K562 (cell line): Measurements from ENCODE around the gene NUDT1. TPM values are rescaled to one million over a fixed set of nuclear protein-coding genes. Genes with fewer than 3 reads are reported as not detected.
A peak's percentile ranks its signal among the peaks of the same experiment; 100 is the strongest.

Experiments
- ATAC-seq: fragments of 200-7000 bp; cut with Tn5 transposase; 3 replicates; pipeline ENCODE4 v1.9.1; 2020; ENCODE audit warnings: moderate library complexity
- BruUV-seq: library from RNA; stranded (reverse); fragments of 400-500 nt; replicated peaks from 2 replicates; lab custom pipeline; 2021; lab: Mats Ljungman, UMichigan
- CTCF ChIA-PET: fragments of 300-600 bp; formaldehyde crosslinking; extraction: SDS; loops from one replicate; lab custom pipeline; 2021; ENCODE audit warnings: low intra/inter-chr PET ratio; lab: Yijun Ruan, JAX
- POLR2A ChIA-PET: fragments of 300-600, 350-650 bp; sonication (Branson Sonifier 250); formaldehyde crosslinking; extraction: SDS; loops from one replicate; lab custom pipeline; 2021; ENCODE audit warnings: antibody characterized with exemption, inconsistent platforms; lab: Yijun Ruan, JAX
- DNase-seq, 4 experiments: peaks; one replicate each; pipeline versions ENCODE4 v3.0.0 to v3.0.0-alpha.2; 2011 to 2018; ENCODE audit warnings: low spot score in 3 of 4, mixed read lengths in 3 of 4; ENCODE audit errors: extremely low read depth in 1 of 4
- FAIRE-seq: peaks from 2 replicates; lab custom pipeline; 2011; peaks lifted over from hg19 to GRCh38; lab: Jason Lieb, UNC
- H2AFZ ChIP-seq: 2 replicates; pipeline ENCODE4 v1.6.0; 2011; ENCODE audit warnings: low read depth, low read length, control low read depth, inconsistent platforms
- H3K27ac ChIP-seq: fragments of 200-600 bp; 3 replicates; pipeline ENCODE4 v1.8.0; 2011; ENCODE audit warnings: low read depth, mild to moderate bottlenecking, control low read depth, inconsistent platforms, low read length, moderate library complexity, mixed read lengths; ENCODE audit errors: extremely low read depth
- H3K27me3 ChIP-seq, 2 experiments: fragments of 300-600 bp in 1 of 2; 2 replicates in 1 of 2; 3 replicates in 1 of 2; pipeline versions ENCODE4 v1.6.0 to v1.8.0; 2011; ENCODE audit warnings: inconsistent platforms in 2 of 2, low read length in 2 of 2, mild to moderate bottlenecking in 1 of 2, mixed read lengths in 1 of 2, moderate library complexity in 1 of 2; ENCODE audit not compliant: control insufficient read depth in 2 of 2, insufficient read depth in 2 of 2
- H3K36me3 ChIP-seq: fragments of 300-600 bp; 3 replicates; pipeline ENCODE4 v1.8.0; 2011; ENCODE audit warnings: mild to moderate bottlenecking, low read length, inconsistent platforms; ENCODE audit not compliant: control insufficient read depth, insufficient read depth
- H3K4me1 ChIP-seq, 2 experiments: fragments of 200-600 bp in 1 of 2; replicated peaks in 1 of 2; 2 replicates in 1 of 2; 3 replicates in 1 of 2; pipeline versions ENCODE4 v1.5.1 to v1.8.0; 2011; ENCODE audit warnings: inconsistent platforms in 2 of 2, low read length in 2 of 2, mild to moderate bottlenecking in 1 of 2, mixed read lengths in 1 of 2, moderate library complexity in 1 of 2; ENCODE audit not compliant: control insufficient read depth in 2 of 2, insufficient read depth in 2 of 2
- H3K4me2 ChIP-seq: 2 replicates; pipeline ENCODE4 v1.6.1; 2011; ENCODE audit warnings: low read length, control low read depth, inconsistent platforms, mixed read lengths; ENCODE audit not compliant: insufficient read depth
- H3K4me3 ChIP-seq: fragments of 200-600 bp; sonication (generic), shearing (Covaris generic); 2 replicates; pipeline ENCODE4 v1.5.1; 2016; ENCODE audit warnings: control low read depth, inconsistent platforms
- H3K79me2 ChIP-seq: fragments of 200-600 bp; 3 replicates; pipeline ENCODE4 v1.8.0; 2011; ENCODE audit warnings: low read length, inconsistent platforms; ENCODE audit not compliant: control insufficient read depth, insufficient read depth
- H3K9ac ChIP-seq, 2 experiments: 2 replicates each; pipeline versions ENCODE4 v1.6.0 to v1.6.1; 2011; ENCODE audit warnings: low read depth in 2 of 2, low read length in 2 of 2, control low read depth in 1 of 2, inconsistent platforms in 1 of 2, mild to moderate bottlenecking in 1 of 2, mixed read lengths in 1 of 2; ENCODE audit not compliant: insufficient read depth in 1 of 2
- H3K9me1 ChIP-seq: one replicate; pipeline ENCODE4 v1.6.0; 2011; ENCODE audit warnings: inconsistent platforms, mild to moderate bottlenecking, low read length, moderate library complexity; ENCODE audit not compliant: control insufficient read depth, insufficient read depth
- H3K9me3 ChIP-seq: replicated peaks from 2 replicates; pipeline ENCODE4 v1.5.1; 2011; ENCODE audit warnings: low read depth, low read length, inconsistent platforms; ENCODE audit not compliant: control insufficient read depth, insufficient read depth
- H4K20me1 ChIP-seq: replicated peaks from 2 replicates; pipeline ENCODE4 v1.6.1; 2011; ENCODE audit warnings: low read length, inconsistent platforms, mixed read lengths; ENCODE audit not compliant: control insufficient read depth, insufficient read depth
- BDP1 ChIP-seq: IDR thresholded peaks from 3 replicates; pipeline ENCODE4 v1.6.1; 2011; ENCODE audit not compliant: insufficient read length, insufficient read depth
- BRCA1 ChIP-seq, 2 experiments: fragments of 450-650 bp in 1 of 2; sonication (generic) in 1 of 2; formaldehyde crosslinking in 1 of 2; IDR thresholded peaks; 2 replicates each; pipeline versions ENCODE4 v1.5.0 to v1.6.1; 2017 to 2020; ENCODE audit warnings: mild to moderate bottlenecking in 1 of 2, missing genetic modification reagents in 1 of 2
- CTBP1 ChIP-seq: fragments of 450-650 bp; IDR thresholded peaks from 2 replicates; pipeline ENCODE4 v1.6.1; 2016; ENCODE audit warnings: borderline replicate concordance
- NR2F6 ChIP-seq: fragments of 450-650 bp; formaldehyde crosslinking; IDR thresholded peaks from 2 replicates; pipeline ENCODE4 v1.4.0; 2020; ENCODE audit warnings: mild to moderate bottlenecking
- NR3C1 ChIP-seq: sonication (generic); formaldehyde crosslinking; IDR thresholded peaks from 2 replicates; pipeline ENCODE4 v1.8.1; 2022; ENCODE audit warnings: missing genetic modification reagents
- POU5F1 ChIP-seq: fragments of 150-350 bp; IDR thresholded peaks from 2 replicates; pipeline ENCODE4 v1.6.1; 2014; ENCODE audit warnings: borderline replicate concordance, low read length, low read depth, mild to moderate bottlenecking; ENCODE audit not compliant: partially characterized antibody
- STAT5A ChIP-seq: IDR thresholded peaks from 2 replicates; pipeline ENCODE4 v1.6.1; 2012; ENCODE audit warnings: low read length, inconsistent platforms, borderline replicate concordance
- ZNF140 ChIP-seq: fragments of 250-450 bp; sonication (Bioruptor Pico); IDR thresholded peaks from 2 replicates; pipeline ENCODE4 v1.8.0; 2021; ENCODE audit warnings: moderate library complexity, mild to moderate bottlenecking, inconsistent platforms
- ZNF79 ChIP-seq: fragments of 250-450 bp; sonication (Bioruptor Pico); IDR thresholded peaks from 2 replicates; pipeline ENCODE4 v1.4.0; 2020; ENCODE audit warnings: low read depth, mild to moderate bottlenecking, moderate library complexity
- WGBS: fragments of 100-300 bp; shearing (Covaris generic); methylation state at CpG from one replicate; pipeline ENCODE4 v1.1.6; 2016; ENCODE audit warnings: low coverage, mixed read lengths; ENCODE audit not compliant: insufficient coverage; ENCODE audit errors: missing lambda C conversion rate; 5-methylcytosine and 5-hydroxymethylcytosine counted together
- in situ Hi-C: fragments of 300-500 bp; cut with MboI; formaldehyde crosslinking; loops from 4 replicates; pipeline ENCODE4 v1.15.0; 2018; ENCODE audit warnings: inconsistent platforms, mixed read lengths
- intact Hi-C: fragments of 100-400 bp; cut with micrococcal nuclease; formaldehyde crosslinking; loops from 2 replicates; pipeline ENCODE4 v1.14.2; 2022
- polyA plus RNA-seq, 8 experiments: library from polyadenylated mRNA; depleted of rRNA in 4 of 8; stranded (reverse) in 5 of 8; unstranded in 3 of 8; fragments of >200 nt; fragmentation: Nextera tagmentation in 2 of 8; fragmentation: Illumina TruSeq in 1 of 8; extraction: Ambion mirVana in 2 of 8; extraction: Trizol in 1 of 8; gene quantifications; 2 replicates each; pipeline versions ENCODE4 v1.2.1 to v1.2.3, GENCODE V29; 2011 to 2014; ENCODE audit warnings: inconsistent platforms in 1 of 8, missing spikeins in 1 of 8
- total RNA-seq, 7 experiments: library from RNA; depleted of rRNA in 6 of 7; stranded (reverse); fragments of >200 nt in 6 of 7; fragmentation: Illumina TruSeq in 2 of 7; extraction: Trizol in 2 of 7; gene quantifications; 2 replicates each; pipeline versions ENCODE4 v1.2.1 to v1.2.3, GENCODE V29; 2011 to 2021; ENCODE audit warnings: low replicate concordance in 1 of 7

NUDT1 gene
- total and polyA plus RNA-seq, 9 of the 15 experiments (the other 6 are each of a cell fraction or from before 2014, with no cell fraction given), result 5.3 to 73.3 (median 29.6) TPM

DNA sequence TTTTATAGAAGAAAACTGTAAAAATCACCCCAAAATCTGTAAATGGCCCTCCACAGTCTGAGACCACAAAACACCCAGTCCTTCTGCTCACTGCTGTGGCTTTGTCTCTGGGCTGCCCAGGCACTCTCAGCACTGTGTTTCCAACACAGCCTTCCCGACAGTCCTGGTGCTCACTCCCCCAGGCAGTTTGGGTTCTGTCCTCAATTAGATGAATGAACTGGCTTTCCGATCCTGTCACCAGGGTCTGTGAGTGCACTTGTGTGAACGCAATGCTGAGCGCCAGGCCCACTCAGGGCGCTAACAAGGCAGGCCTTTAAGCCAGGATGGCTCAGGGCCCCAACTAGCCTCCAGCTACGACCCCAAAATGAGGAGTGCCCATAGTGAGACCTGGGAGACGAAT, 12.6 kb upstream of the NUDT1 start:
- no TSS peak for BruUV-seq
- FAIRE-seq, result no peak

DNA sequence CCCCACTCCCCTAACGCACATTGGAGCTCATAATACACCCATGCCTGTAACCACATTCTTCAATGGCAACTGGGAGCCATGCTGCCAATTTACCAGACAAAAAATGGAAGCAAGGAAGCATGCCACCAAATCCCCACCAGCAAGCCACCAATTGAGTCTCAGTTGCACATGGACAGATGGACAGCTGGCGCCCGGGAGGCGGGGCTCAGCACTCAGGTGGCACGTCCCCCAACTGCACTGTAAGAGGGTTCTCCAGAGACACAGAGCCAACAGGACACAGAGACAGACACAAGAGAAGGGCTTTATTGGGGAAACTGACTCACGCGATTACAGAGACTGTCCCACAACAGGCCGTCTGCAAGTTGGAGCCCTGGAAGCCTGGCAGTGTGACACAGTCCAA, 11.8 kb upstream of the NUDT1 start:
- Histone ChIP-seq H3K27me3 (no peaks in the 10 kb centered on the region), H3K79me2 (peaks cover 50% of the 10 kb centered on the region), H3K4me3 (no peak overlapping the region), H3K9me3 (no peaks in the 10 kb centered on the region), H3K9ac (peak overlapping the region in 1 of 2 experiments; percentile 79; a peak in 2 of 4 replicates), H2AFZ (no peak overlapping the region), H3K4me2 (no peak overlapping the region), H3K4me1 (peaks cover 3 to 17% of the 10 kb centered on the region in 2 experiments; a peak in 3 of 5 replicates), H4K20me1 (0 out of 2 replicates have a peak, but pooled peaks cover 2% of the 10 kb centered on the region), H3K27ac (no peak overlapping the region), H3K36me3 (peaks cover 63% of the 10 kb centered on the region; the same call in 2 of the 3 replicates), H3K9me1 (no peaks in the 10 kb centered on the region)
- WGBS, result 90% methylated on average over 8 of the region's 8 CpGs
- TF ChIP-seq CTBP1 (no peak), STAT5A (no peak), NR2F6 (CRISPR knock-in tag) (no peak), ZNF140 (CRISPR knock-in tag) (no peak), ZNF79 (CRISPR knock-in tag) (no peak), NR3C1 (CRISPR knock-in tag) (no peak), POU5F1 (no peak)
- CTCF ChIA-PET, result no interaction called here
- no TSS peak for BruUV-seq
- intact Hi-C loops (no loop called here), in situ Hi-C loops (no loop called here)
- ATAC-seq (no peak), DNase-seq (no peak), FAIRE-seq (no peak)
- POLR2A ChIA-PET, result interaction anchor here (0.6 kb wide), 1 partner anchor 158 kb away, joined by 3 read pairs; no protein-coding TSS in a partner anchor

More for the DNA sequence above, 12.6 kb upstream of the NUDT1 start:
- Histone ChIP-seq H3K4me3 (no peak overlapping the region), H3K9ac (peak overlapping the region in 1 of 2 experiments; percentile 59; a peak in 2 of 4 replicates), H3K36me3 (peaks cover 63% of the 10 kb centered on the region; the same call in 2 of the 3 replicates), H2AFZ (no peak overlapping the region), H3K27ac (no peak overlapping the region), H3K79me2 (peaks cover 48% of the 10 kb centered on the region), H3K4me1 (peaks cover 3 to 17% of the 10 kb centered on the region in 2 experiments; a peak in 3 of 5 replicates), H3K9me1 (no peaks in the 10 kb centered on the region), H4K20me1 (peaks cover 2% of the 10 kb centered on the region; the same call in 1 of the 2 replicates), H3K9me3 (no peaks in the 10 kb centered on the region), H3K4me2 (no peak overlapping the region), H3K27me3 (no peaks in the 10 kb centered on the region)
- in situ Hi-C loops, result no loop called here
- ATAC-seq, result no peak
- 97% methylated on average over 7 of the region's 7 CpGs for WGBS
- ChIA-PET POLR2A (interaction anchor here (0.6 kb wide), 1 partner anchor 118 kb away, joined by 3 read pairs; no protein-coding TSS in a partner anchor), CTCF (no interaction called here)
- no peak for DNase-seq
- intact Hi-C loops, result no loop called here
- TF ChIP-seq BDP1, result no peak
- no peak for TF ChIP-seq BRCA1 (IDR thresholded peaks at IDR 0.05)
- TF ChIP-seq BRCA1 (CRISPR knock-in tag; IDR thresholded peaks at IDR 0.05), result 0 out of 2 replicates have a peak, but pooled peaks have one; percentile 37
- no peak for TF ChIP-seq ZNF140 (CRISPR knock-in tag)
